Adrenal gland (tissue), 5 donors: ENCODE results near the gene TMTC4.

ENCODE experiments used
- POLR2A ChIP-seq, 2 donors: fragments of 450-650 bp; IDR thresholded peaks; one replicate each; pipeline ENCODE4 v1.6.1; 2017; ENCODE audit warnings: antibody characterized with exemption in 2 of 2, mild to moderate bottlenecking in 2 of 2, moderate library complexity in 1 of 2
- TF ChIP-seq, protein P1 (sequence below), 6 experiments: fragments of 450-650 bp in 4 of 6; fragments of 200-600 bp in 2 of 6; sonication (generic) in 1 of 6; IDR thresholded peaks; 1 replicate in 5 of 6; 2 replicates in 1 of 6; pipeline versions ENCODE4 v1.5.1 to v1.8.0; 2016 to 2021; ENCODE audit warnings: antibody characterized with exemption in 6 of 6, mild to moderate bottlenecking in 2 of 6, moderate library complexity in 1 of 6
- donor health status: DM: no; HTN: no; CAD: no.

DNA sequence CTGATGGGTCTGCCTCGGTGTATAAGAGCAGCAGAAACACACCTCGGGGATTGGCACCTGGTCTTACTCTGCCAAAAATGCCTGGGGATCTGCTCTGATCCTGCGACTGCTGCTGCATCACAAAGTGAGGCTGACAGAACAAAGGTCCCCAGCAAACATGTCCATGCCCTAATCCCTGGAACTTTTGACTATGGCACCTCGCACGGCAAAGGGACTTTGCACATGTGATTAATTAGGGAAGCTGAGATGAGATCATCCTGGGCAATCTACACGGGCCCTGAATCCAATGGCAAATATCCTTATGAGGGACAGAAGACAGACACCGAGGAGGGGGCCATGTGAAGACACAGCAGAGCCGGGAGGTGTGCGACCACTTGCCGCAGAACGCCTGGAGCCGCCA, 94.5 kb downstream of the TMTC4 start:
- TF ChIP-seq, protein P1, sequence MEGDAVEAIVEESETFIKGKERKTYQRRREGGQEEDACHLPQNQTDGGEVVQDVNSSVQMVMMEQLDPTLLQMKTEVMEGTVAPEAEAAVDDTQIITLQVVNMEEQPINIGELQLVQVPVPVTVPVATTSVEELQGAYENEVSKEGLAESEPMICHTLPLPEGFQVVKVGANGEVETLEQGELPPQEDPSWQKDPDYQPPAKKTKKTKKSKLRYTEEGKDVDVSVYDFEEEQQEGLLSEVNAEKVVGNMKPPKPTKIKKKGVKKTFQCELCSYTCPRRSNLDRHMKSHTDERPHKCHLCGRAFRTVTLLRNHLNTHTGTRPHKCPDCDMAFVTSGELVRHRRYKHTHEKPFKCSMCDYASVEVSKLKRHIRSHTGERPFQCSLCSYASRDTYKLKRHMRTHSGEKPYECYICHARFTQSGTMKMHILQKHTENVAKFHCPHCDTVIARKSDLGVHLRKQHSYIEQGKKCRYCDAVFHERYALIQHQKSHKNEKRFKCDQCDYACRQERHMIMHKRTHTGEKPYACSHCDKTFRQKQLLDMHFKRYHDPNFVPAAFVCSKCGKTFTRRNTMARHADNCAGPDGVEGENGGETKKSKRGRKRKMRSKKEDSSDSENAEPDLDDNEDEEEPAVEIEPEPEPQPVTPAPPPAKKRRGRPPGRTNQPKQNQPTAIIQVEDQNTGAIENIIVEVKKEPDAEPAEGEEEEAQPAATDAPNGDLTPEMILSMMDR (IDR thresholded peaks at IDR 0.05): no peak
- no peak for TF ChIP-seq POLR2A (IDR thresholded peaks at IDR 0.05)
